ENCODE results near the gene KRT33A.
A peak's percentile ranks its signal among the peaks of the same experiment; 100 is the strongest.

Gene KRT33A

GRCh38 chr17:41308918-41309359 is 41.7 kb downstream of the KRT33A start, which contains the start of gene KRTAP16-1:
Gene KRTAP16-1 (minus strand): TSS chr17:41309309. CDS start chr17:41309253, 56 bp downstream.
- no peaks in the 10 kb centered on the region for H3K9me3 Mint-ChIP-seq
- peaks cover 24% of the 10 kb centered on the region for H3K4me1 Mint-ChIP-seq (ENCODE audit: low read depth)
- no peaks in the 10 kb centered on the region for H3K36me3 Mint-ChIP-seq (ENCODE audit: low read depth)
- H3K4me3 Mint-ChIP-seq = peak within 1 kb of the TSS; percentile 18
- H3K27me3 Mint-ChIP-seq (ENCODE audit: low read depth) = peaks cover 19% of the 10 kb centered on the region
- peak within 1 kb of the TSS; percentile 46 for H3K27ac Mint-ChIP-seq

DNA sequence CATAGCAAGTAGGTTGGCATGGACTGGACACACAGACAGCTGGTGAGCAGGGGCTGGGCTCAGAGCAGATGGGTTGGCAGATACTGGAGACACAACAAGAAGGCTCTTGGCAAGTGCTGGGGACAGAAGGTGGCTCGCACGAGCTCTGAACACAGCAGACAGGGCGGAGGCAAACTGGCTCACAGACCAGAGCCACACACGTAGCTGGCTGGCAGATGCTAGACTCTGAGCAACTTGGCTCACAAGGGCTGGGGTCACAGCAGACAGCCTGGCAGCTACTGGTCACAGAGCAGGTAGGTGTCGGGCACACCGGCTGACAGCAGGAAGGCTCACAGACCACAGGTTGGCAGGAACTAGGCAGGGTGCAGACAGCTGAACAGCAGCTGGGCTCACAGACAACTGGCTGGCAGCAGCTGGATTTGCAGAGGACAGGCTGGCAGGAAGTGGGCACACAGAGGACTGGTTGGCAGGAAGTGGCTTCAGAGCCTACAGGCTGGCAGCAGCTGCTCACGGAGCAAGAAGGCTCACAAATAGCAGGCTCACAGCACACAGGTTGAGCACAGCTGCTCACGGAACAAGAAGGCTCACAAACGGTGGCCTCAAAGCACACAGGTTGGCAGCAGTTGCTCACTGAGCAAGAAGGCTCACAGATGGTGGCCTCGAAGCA is 42.2 kb downstream of the KRT33A start:
- peaks cover 19% of the 10 kb centered on the region for H3K27me3 Mint-ChIP-seq (ENCODE audit: low read depth)
- H3K4me3 Mint-ChIP-seq = peak overlapping the region; percentile 18
- H3K9me3 Mint-ChIP-seq = no peaks in the 10 kb centered on the region
- H3K36me3 Mint-ChIP-seq (ENCODE audit: low read depth) = no peaks in the 10 kb centered on the region
- peaks cover 24% of the 10 kb centered on the region for H3K4me1 Mint-ChIP-seq (ENCODE audit: low read depth)
- peak overlapping the region; percentile 46 for H3K27ac Mint-ChIP-seq

DNA sequence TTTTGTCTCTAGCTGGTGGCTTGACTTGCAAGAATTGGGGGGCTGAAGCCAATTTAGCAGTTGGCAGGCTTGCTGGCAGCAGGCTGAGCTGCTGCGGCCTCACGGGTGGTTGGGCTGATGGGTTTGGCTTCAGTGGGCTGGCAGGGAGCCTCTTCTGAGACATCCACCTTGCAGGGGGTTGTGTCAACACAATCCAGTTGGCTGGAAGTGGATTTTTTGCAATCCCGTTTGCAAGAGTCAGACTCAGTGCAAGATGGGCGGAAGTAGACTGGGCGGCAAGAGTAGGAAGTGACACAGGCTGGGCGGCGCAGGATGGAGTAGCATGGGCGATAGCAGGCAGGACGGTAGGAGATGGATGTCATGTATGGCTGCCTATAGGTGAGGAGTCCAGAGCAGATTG is 43.0 kb downstream of the KRT33A start:
- H3K27ac Mint-ChIP-seq = peak overlapping the region; percentile 46
- H3K36me3 Mint-ChIP-seq (ENCODE audit: low read depth) = no peaks in the 10 kb centered on the region
- H3K27me3 Mint-ChIP-seq (ENCODE audit: low read depth) = peaks cover 19% of the 10 kb centered on the region
- H3K4me3 Mint-ChIP-seq = peak overlapping the region; percentile 25
- H3K4me1 Mint-ChIP-seq (ENCODE audit: low read depth) = peaks cover 24% of the 10 kb centered on the region
- no peaks in the 10 kb centered on the region for H3K9me3 Mint-ChIP-seq

- Mint-ChIP-seq H3K27ac (no peak overlapping the region), H3K36me3 (ENCODE audit: low read depth) (no peaks in the 10 kb centered on the region), H3K4me3 (no peak overlapping the region), H3K9me3 (no peaks in the 10 kb centered on the region), H3K27me3 (ENCODE audit: low read depth) (peaks cover 11% of the 10 kb centered on the region), H3K4me1 (ENCODE audit: low read depth) (peaks cover 15% of the 10 kb centered on the region)
Measured at GRCh38 chr17:41304091-41304490, 46.5 kb downstream of the KRT33A start.

- no peak overlapping the region for H3K27ac Mint-ChIP-seq
- H3K27me3 Mint-ChIP-seq (ENCODE audit: low read depth) = peaks cover 9% of the 10 kb centered on the region
- H3K4me3 Mint-ChIP-seq = no peak overlapping the region
- no peaks in the 10 kb centered on the region for H3K9me3 Mint-ChIP-seq
- peaks cover 4% of the 10 kb centered on the region for H3K4me1 Mint-ChIP-seq (ENCODE audit: low read depth)
- H3K36me3 Mint-ChIP-seq (ENCODE audit: low read depth) = no peaks in the 10 kb centered on the region
Measured at GRCh38 chr17:41302981-41303380, 47.6 kb downstream of the KRT33A start.

GRCh38 chr17:41301916-41302901 is 48.4 kb downstream of the KRT33A start, which contains the start of gene KRTAP29-1:
Gene KRTAP29-1 (minus strand): TSS chr17:41302851. CDS start chr17:41302851, 0 bp downstream.
- Mint-ChIP-seq H3K27me3 (ENCODE audit: low read depth) (peaks cover 3% of the 10 kb centered on the region), H3K27ac (no peak within 1 kb of the TSS), H3K36me3 (ENCODE audit: low read depth) (no peaks in the 10 kb centered on the region)

DNA sequence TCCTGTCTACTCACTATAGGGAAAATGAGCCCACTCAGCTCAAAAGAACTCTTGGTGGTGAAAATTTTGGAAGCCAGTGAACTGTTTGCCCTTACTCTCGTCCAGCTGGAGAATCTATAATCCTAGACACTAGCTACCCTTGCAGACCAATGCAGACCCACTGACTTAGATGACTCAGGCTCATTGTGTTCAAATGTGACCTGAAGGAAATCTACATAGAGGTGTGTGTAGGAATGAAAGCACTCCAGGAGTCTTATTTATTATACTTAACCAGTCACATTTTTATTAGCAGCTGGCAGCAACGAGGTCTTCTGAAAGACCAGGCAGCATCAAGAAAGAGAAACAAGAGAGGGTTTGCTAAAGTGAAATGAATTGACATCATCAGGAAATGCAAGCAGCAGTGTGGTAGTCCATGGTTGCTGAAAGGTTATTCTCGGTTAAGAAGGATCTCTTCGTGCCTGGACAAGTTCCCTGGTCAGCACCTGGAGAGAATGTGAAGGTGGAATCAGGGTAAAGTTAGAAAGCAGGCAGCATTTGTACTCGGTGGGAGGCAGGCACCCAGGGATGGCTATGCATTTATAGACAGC is 49.3 kb downstream of the KRT33A start:
- H3K27me3 Mint-ChIP-seq (ENCODE audit: low read depth) = peaks cover 7% of the 10 kb centered on the region
- H3K4me1 Mint-ChIP-seq (ENCODE audit: low read depth) = no peaks in the 10 kb centered on the region
- H3K4me3 Mint-ChIP-seq = no peak overlapping the region
- H3K36me3 Mint-ChIP-seq (ENCODE audit: low read depth) = no peaks in the 10 kb centered on the region
- no peak overlapping the region for H3K27ac Mint-ChIP-seq
- no peaks in the 10 kb centered on the region for H3K9me3 Mint-ChIP-seq

More at GRCh38 chr17:41301916-41302901, 48.4 kb downstream of the KRT33A start, which contains the start of gene KRTAP29-1:
- Mint-ChIP-seq H3K4me1 (ENCODE audit: low read depth) (no peaks in the 10 kb centered on the region), H3K4me3 (no peak within 1 kb of the TSS), H3K9me3 (no peaks in the 10 kb centered on the region)

- Mint-ChIP-seq H3K9me3 (no peaks in the 10 kb centered on the region), H3K27me3 (ENCODE audit: low read depth) (peaks cover 14% of the 10 kb centered on the region), H3K4me1 (ENCODE audit: low read depth) (no peaks in the 10 kb centered on the region), H3K36me3 (ENCODE audit: low read depth) (no peaks in the 10 kb centered on the region), H3K27ac (no peak overlapping the region), H3K4me3 (no peak overlapping the region)
Measured at GRCh38 chr17:41298458-41299135, 52.0 kb downstream of the KRT33A start.

- no peak overlapping the region for H3K4me3 Mint-ChIP-seq
- H3K27ac Mint-ChIP-seq = no peak overlapping the region
- no peaks in the 10 kb centered on the region for H3K36me3 Mint-ChIP-seq (ENCODE audit: low read depth)
- H3K4me1 Mint-ChIP-seq (ENCODE audit: low read depth) = no peaks in the 10 kb centered on the region
- H3K9me3 Mint-ChIP-seq = no peaks in the 10 kb centered on the region
- peaks cover 15% of the 10 kb centered on the region for H3K27me3 Mint-ChIP-seq (ENCODE audit: low read depth)
Measured at GRCh38 chr17:41296846-41297245, 53.8 kb downstream of the KRT33A start.

Data from T-helper 1 cell treated with Interleukin-12 subunit alpha and Interleukin-12 subunit beta and Interleukin-4 antibody, amounts not matched to agents 30 μg/mL and 1 μg/mL, for 36 hours (primary cell).